ENCODE measurements around the gene ELOF1.
"Not testable (repeated sequence)": the region's sequence is repeated elsewhere in the genome, so short reads cannot be mapped to it uniquely, and the experiment has no call there.

- not testable (repeated sequence) for TF ChIP-seq CTCF (IDR thresholded peaks at IDR 0.05; ENCODE audit: poor library complexity); EZH2 (IDR thresholded peaks at IDR 0.05; ENCODE audit: borderline replicate concordance); EZH2phosphoT487 (IDR thresholded peaks at IDR 0.05; ENCODE audit: low read depth, severe bottlenecking, unreplicated experiment)
These were observed 6.6 kb upstream of the ELOF1 start for GRCh38 chr19:11565649-11565980.

All from hepatocyte (in vitro differentiated cells).